ENCODE data around the gene RAE1. TPM values are rescaled to one million over a fixed set of nuclear protein-coding genes. Genes with fewer than 3 reads are reported as not detected.

Gene RAE1
- total RNA-seq, 3 donors from 2014 or later: 13.8 to 26.9 (median 17.4) TPM

GRCh38 chr20:57310821-57311514, 40.1 kb upstream of the RAE1 start:
- Histone ChIP-seq H3K36me3 (no peaks in the 10 kb centered on the region), H3K27me3 (no peaks in the 10 kb centered on the region), H3K9me3 (no peaks in the 10 kb centered on the region), H3K4me3 (no peak overlapping the region), H3K27ac (no peak overlapping the region), H3K4me1 (no peaks in the 10 kb centered on the region)
- DNase-seq (ENCODE audit: low spot score in 2 of 2): no peak
- TF ChIP-seq CTCF (IDR thresholded peaks at IDR 0.05) (no peak), POLR2A (IDR thresholded peaks at IDR 0.05) (no peak), POLR2AphosphoS5 (IDR thresholded peaks at IDR 0.05) (no peak)
- intact Hi-C loops (cut with DNase I; ENCODE audit: low total_unique reads): no loop called here

- H3K4me1 ChIP-seq: no peaks in the 10 kb centered on the region
- H3K36me3 ChIP-seq: no peaks in the 10 kb centered on the region
- no peaks in the 10 kb centered on the region for H3K27me3 ChIP-seq
- no peaks in the 10 kb centered on the region for H3K9me3 ChIP-seq
- no peak for TF ChIP-seq CTCF (IDR thresholded peaks at IDR 0.05)
- TF ChIP-seq POLR2A (IDR thresholded peaks at IDR 0.05): no peak
- TF ChIP-seq POLR2AphosphoS5 (IDR thresholded peaks at IDR 0.05): no peak
- H3K27ac ChIP-seq: no peak overlapping the region
- DNase-seq (ENCODE audit: low spot score in 2 of 2): no peak
- intact Hi-C loops (cut with DNase I; ENCODE audit: low total_unique reads): no loop called here
- no peak overlapping the region for H3K4me3 ChIP-seq
These were observed 38.9 kb upstream of the RAE1 start for GRCh38 chr20:57312138-57312537.

- no peak for TF ChIP-seq CTCF (IDR thresholded peaks at IDR 0.05)
- TF ChIP-seq POLR2A (IDR thresholded peaks at IDR 0.05): no peak
- TF ChIP-seq POLR2AphosphoS5 (IDR thresholded peaks at IDR 0.05): no peak
- Histone ChIP-seq H3K27ac (no peak overlapping the region), H3K27me3 (no peaks in the 10 kb centered on the region), H3K4me3 (no peak overlapping the region), H3K36me3 (no peaks in the 10 kb centered on the region), H3K9me3 (no peaks in the 10 kb centered on the region), H3K4me1 (no peaks in the 10 kb centered on the region)
- intact Hi-C loops (cut with DNase I; ENCODE audit: low total_unique reads): no loop called here
- no peak for DNase-seq (ENCODE audit: low spot score in 2 of 2)
These were observed 37.8 kb upstream of the RAE1 start for GRCh38 chr20:57313230-57313629.

- H3K9me3 ChIP-seq: no peaks in the 10 kb centered on the region
- no peak overlapping the region for H3K27ac ChIP-seq
- no peak for DNase-seq (ENCODE audit: low spot score in 2 of 2)
- intact Hi-C loops (cut with DNase I; ENCODE audit: low total_unique reads): no loop called here
- no peaks in the 10 kb centered on the region for H3K36me3 ChIP-seq
- TF ChIP-seq CTCF (IDR thresholded peaks at IDR 0.05) (no peak), POLR2A (IDR thresholded peaks at IDR 0.05) (no peak), POLR2AphosphoS5 (IDR thresholded peaks at IDR 0.05) (no peak)
- no peaks in the 10 kb centered on the region for H3K4me1 ChIP-seq
- no peak overlapping the region for H3K4me3 ChIP-seq
- H3K27me3 ChIP-seq: no peaks in the 10 kb centered on the region
These were observed 37.1 kb upstream of the RAE1 start for GRCh38 chr20:57313951-57314350.

GRCh38 chr20:57315083-57315975, 35.7 kb upstream of the RAE1 start:
- intact Hi-C loops (cut with DNase I; ENCODE audit: low total_unique reads): no loop called here
- no peak overlapping the region for H3K27ac ChIP-seq
- DNase-seq (ENCODE audit: low spot score in 2 of 2): no peak
- H3K4me3 ChIP-seq: no peak overlapping the region
- no peaks in the 10 kb centered on the region for H3K4me1 ChIP-seq
- TF ChIP-seq POLR2AphosphoS5 (IDR thresholded peaks at IDR 0.05) (no peak), POLR2A (IDR thresholded peaks at IDR 0.05) (no peak), CTCF (IDR thresholded peaks at IDR 0.05) (no peak)
- no peaks in the 10 kb centered on the region for H3K36me3 ChIP-seq
- no peaks in the 10 kb centered on the region for H3K27me3 ChIP-seq
- H3K9me3 ChIP-seq: no peaks in the 10 kb centered on the region

All from breast epithelium (tissue), 4 donors.